Stomach (tissue), 9 donors: ENCODE measurements around the gene WDR20. TPM values are rescaled to one million over a fixed set of nuclear protein-coding genes. Genes with fewer than 3 reads are reported as not detected.

Experiments used
- DNase-seq, 2 donors: peaks; one replicate each; pipeline versions ENCODE4 v3.0.0 to v3.0.0-alpha.2; 2013 to 2019
- H3K27ac ChIP-seq, 5 donors: fragments of 200-600 bp in 4 of 5; sonication (generic) in 4 of 5; one replicate each; pipeline ENCODE4 v1.5.1; 2013 to 2019; ENCODE audit warnings: mild to moderate bottlenecking in 1 of 5, moderate library complexity in 1 of 5
- H3K27me3 ChIP-seq, 3 donors: fragments of 200-600 bp; sonication (generic); one replicate each; pipeline ENCODE4 v1.5.1; 2017 to 2019; ENCODE audit warnings: mixed run types in 1 of 3
- H3K36me3 ChIP-seq, 4 donors: fragments of 200-600 bp; sonication (generic); 1 replicate in 3 of 4; 2 replicates in 1 of 4; pipeline ENCODE4 v1.5.1; 2016 to 2019
- H3K4me1 ChIP-seq, 4 donors: fragments of 200-600 bp; sonication (generic); one replicate each; pipeline ENCODE4 v1.5.1; 2016 to 2019
- H3K4me3 ChIP-seq, 4 donors: fragments of 200-600 bp; sonication (generic) in 3 of 4; one replicate each; pipeline ENCODE4 v1.5.1; 2016 to 2019; ENCODE audit warnings: mild to moderate bottlenecking in 1 of 4
- H3K9me3 ChIP-seq, 4 donors: fragments of 200-600 bp; sonication (generic); one replicate each; pipeline ENCODE4 v1.5.1; 2016 to 2019
- EP300 ChIP-seq: sonication (generic); formaldehyde crosslinking; IDR thresholded peaks from one replicate; pipeline ENCODE4 v1.6.1; 2017; ENCODE audit warnings: antibody characterized with exemption
- POLR2A ChIP-seq, 4 donors: fragments of 450-650 bp; IDR thresholded peaks; one replicate each; pipeline ENCODE4 v1.6.1; 2016; ENCODE audit warnings: antibody characterized with exemption in 4 of 4, control low read depth in 2 of 4, mild to moderate bottlenecking in 1 of 4, moderate library complexity in 1 of 4
- POLR2AphosphoS5 ChIP-seq, 3 donors: sonication (generic); formaldehyde crosslinking; IDR thresholded peaks; one replicate each; pipeline ENCODE4 v1.6.1; 2016; ENCODE audit warnings: antibody characterized with exemption in 3 of 3
- WGBS, 5 donors: extraction: QIAGEN DNeasy Blood & Tissue Kit in 3 of 5; methylation state at CpG; one replicate each; pipeline versions ENCODE4 v1.1.5 to v1.1.7; 2013 to 2018; 5-methylcytosine and 5-hydroxymethylcytosine counted together
- intact Hi-C: fragments of 100-400 bp; cut with DNase I; formaldehyde crosslinking; loops from one replicate; pipeline ENCODE4 v1.15.1; 2023; ENCODE audit warnings: low total_unique reads
- polyA plus RNA-seq, 3 donors: library from polyadenylated mRNA; stranded (reverse); fragments of 200-250 nt; gene quantifications; one replicate each; pipeline ENCODE4 v1.2.3, GENCODE V29; 2013
- total RNA-seq, 5 donors: library from RNA; depleted of rRNA; stranded (reverse); fragments of >200 nt; gene quantifications; one replicate each; pipeline versions ENCODE4 v1.1.0 to v1.2.3, GENCODE V29; 2014 to 2016
- TF ChIP-seq, protein P1 (sequence below), 7 experiments: fragments of 450-650 bp in 4 of 7; fragments of 200-600 bp in 3 of 7; sonication (generic) in 3 of 7; IDR thresholded peaks; one replicate each; pipeline ENCODE4 v1.5.1; 2016 to 2019; ENCODE audit warnings: antibody characterized with exemption in 7 of 7, control low read depth in 2 of 7, mild to moderate bottlenecking in 1 of 7
- donor health status: healthy with polysubstance abuse.
- donor health status: Bipolar disorder and iron deficiency.
- donor health status: healthy.

The WDR20 gene
- total and polyA plus RNA-seq, 8 donors: 8.2 to 44.2 (median 14.5) TPM

DNA sequence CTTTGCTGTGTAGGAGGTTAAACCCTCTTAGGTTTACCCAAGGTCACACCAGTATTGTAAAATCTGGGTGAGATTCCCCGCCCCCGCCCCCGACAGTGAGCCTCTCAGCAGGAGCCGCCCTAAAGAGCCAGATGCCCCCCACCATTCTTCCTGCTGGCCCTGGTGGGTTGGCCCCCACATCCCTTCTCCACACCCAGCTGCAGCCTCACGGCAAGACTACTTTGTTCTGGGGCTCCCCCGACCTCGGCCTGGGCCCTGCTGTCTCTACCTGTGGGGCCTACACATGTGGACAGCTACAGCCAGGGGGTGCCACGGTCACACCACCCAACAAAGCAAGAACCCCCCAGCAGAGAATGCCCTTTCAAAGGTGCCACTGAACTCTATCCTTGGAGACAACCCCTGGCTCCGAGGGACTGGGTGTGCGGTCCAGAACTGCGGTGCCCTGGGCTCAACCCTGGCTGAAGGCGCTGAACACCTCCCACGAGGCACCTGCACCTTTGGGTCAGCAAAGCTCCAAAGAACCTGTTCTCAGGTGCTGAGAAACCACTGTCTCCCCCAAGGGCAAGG lies 82.4 kb downstream of the WDR20 start:
- Histone ChIP-seq H3K27me3 (no peaks in the 10 kb centered on the region), H3K27ac (no peak overlapping the region), H3K4me3 (no peak overlapping the region), H3K4me1 (peaks cover 0 to 6% (median 0%) of the 10 kb centered on the region in 4 donors), H3K36me3 (peaks cover 2 to 56% (median 48%) of the 10 kb centered on the region in 4 donors), H3K9me3 (no peaks in the 10 kb centered on the region)
- WGBS, 5 donors: 80 to 91% (median 89%) methylated on average over 11 to 13 of the region's 13 CpGs
- no peak for DNase-seq
- TF ChIP-seq POLR2A (IDR thresholded peaks at IDR 0.05) (no peak), EP300 (no peak), POLR2AphosphoS5 (IDR thresholded peaks at IDR 0.05) (no peak)
- TF ChIP-seq, protein P1, sequence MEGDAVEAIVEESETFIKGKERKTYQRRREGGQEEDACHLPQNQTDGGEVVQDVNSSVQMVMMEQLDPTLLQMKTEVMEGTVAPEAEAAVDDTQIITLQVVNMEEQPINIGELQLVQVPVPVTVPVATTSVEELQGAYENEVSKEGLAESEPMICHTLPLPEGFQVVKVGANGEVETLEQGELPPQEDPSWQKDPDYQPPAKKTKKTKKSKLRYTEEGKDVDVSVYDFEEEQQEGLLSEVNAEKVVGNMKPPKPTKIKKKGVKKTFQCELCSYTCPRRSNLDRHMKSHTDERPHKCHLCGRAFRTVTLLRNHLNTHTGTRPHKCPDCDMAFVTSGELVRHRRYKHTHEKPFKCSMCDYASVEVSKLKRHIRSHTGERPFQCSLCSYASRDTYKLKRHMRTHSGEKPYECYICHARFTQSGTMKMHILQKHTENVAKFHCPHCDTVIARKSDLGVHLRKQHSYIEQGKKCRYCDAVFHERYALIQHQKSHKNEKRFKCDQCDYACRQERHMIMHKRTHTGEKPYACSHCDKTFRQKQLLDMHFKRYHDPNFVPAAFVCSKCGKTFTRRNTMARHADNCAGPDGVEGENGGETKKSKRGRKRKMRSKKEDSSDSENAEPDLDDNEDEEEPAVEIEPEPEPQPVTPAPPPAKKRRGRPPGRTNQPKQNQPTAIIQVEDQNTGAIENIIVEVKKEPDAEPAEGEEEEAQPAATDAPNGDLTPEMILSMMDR (IDR thresholded peaks at IDR 0.05): no peak
- intact Hi-C loops: no loop called here

GRCh38 chr14:102222751-102223150 lies 83.1 kb downstream of the WDR20 start:
- Histone ChIP-seq H3K4me1 (peaks cover 0 to 6% (median 0%) of the 10 kb centered on the region in 4 donors), H3K9me3 (no peaks in the 10 kb centered on the region), H3K27me3 (no peaks in the 10 kb centered on the region), H3K27ac (no peak overlapping the region), H3K4me3 (no peak overlapping the region), H3K36me3 (peaks cover 2 to 52% (median 41%) of the 10 kb centered on the region in 4 donors)
- DNase-seq: no peak
- intact Hi-C loops: no loop called here
- TF ChIP-seq EP300: no peak
- TF ChIP-seq POLR2AphosphoS5 (IDR thresholded peaks at IDR 0.05): no peak
- TF ChIP-seq POLR2A (IDR thresholded peaks at IDR 0.05): no peak
- TF ChIP-seq, protein P1 (IDR thresholded peaks at IDR 0.05): no peak
- 96 to 97% (median 96%) methylated on average over 28 of the region's 28 CpGs for WGBS, 5 donors

- 88 to 96% (median 93%) methylated on average over 6 of the region's 6 CpGs for WGBS, 5 donors
- intact Hi-C loops: no loop called here
These were observed 84.0 kb downstream of the WDR20 start for GRCh38 chr14:102223682-102224081.

DNA sequence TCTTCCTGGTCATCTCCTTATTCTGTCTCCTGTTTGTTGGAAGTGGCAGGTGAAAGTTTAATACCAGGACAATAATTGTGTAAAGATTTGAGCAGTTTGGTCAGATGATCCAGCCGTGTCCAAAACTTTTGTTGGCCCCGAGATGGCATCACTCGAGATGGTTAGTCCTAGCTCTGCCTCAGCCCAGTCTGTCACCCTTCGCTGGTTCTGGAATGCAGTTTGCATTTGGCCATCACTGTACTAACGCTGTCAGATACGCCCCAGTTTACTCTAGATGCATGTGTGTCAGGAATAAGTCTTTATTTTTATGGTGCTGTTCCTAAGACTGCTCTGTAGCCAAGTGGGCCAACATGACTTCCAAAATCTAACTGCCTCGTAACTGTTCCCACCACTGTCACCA lies 85.7 kb downstream of the WDR20 start:
- Histone ChIP-seq H3K27ac (no peak overlapping the region), H3K36me3 (peaks cover 2 to 46% (median 35%) of the 10 kb centered on the region in 4 donors), H3K27me3 (no peaks in the 10 kb centered on the region), H3K4me3 (no peak overlapping the region), H3K9me3 (no peaks in the 10 kb centered on the region), H3K4me1 (peaks cover 0 to 6% (median 0%) of the 10 kb centered on the region in 4 donors)
- intact Hi-C loops: no loop called here
- WGBS, 5 donors: 86 to 94% (median 93%) methylated on average over 7 of the region's 7 CpGs
- DNase-seq: no peak
- TF ChIP-seq POLR2AphosphoS5 (IDR thresholded peaks at IDR 0.05) (no peak), POLR2A (IDR thresholded peaks at IDR 0.05) (no peak), EP300 (no peak)
- TF ChIP-seq, protein P1 (IDR thresholded peaks at IDR 0.05): no peak

More at GRCh38 chr14:102223682-102224081, 84.0 kb downstream of the WDR20 start:
- DNase-seq: no peak
- H3K4me1 ChIP-seq: peaks cover 0 to 6% (median 0%) of the 10 kb centered on the region in 4 donors
- peaks cover 2 to 46% (median 39%) of the 10 kb centered on the region in 4 donors for H3K36me3 ChIP-seq
- H3K27me3 ChIP-seq: no peaks in the 10 kb centered on the region
- TF ChIP-seq POLR2A (IDR thresholded peaks at IDR 0.05) (no peak), POLR2AphosphoS5 (IDR thresholded peaks at IDR 0.05) (no peak), EP300 (no peak)
- TF ChIP-seq, protein P1 (IDR thresholded peaks at IDR 0.05): no peak
- no peaks in the 10 kb centered on the region for H3K9me3 ChIP-seq
- H3K4me3 ChIP-seq: no peak overlapping the region
- no peak overlapping the region for H3K27ac ChIP-seq
